Liver (tissue), 9 donors: ENCODE data around the gene SRSF8. TPM values are rescaled to one million over a fixed set of nuclear protein-coding genes. Genes with fewer than 3 reads are reported as not detected.

Source experiments
- DNase-seq: peaks from one replicate; pipeline ENCODE4 v3.0.0-alpha.2; 2017; ENCODE audit warnings: low spot score
- H3K27ac ChIP-seq, 2 donors: one replicate each; pipeline ENCODE4 v1.7.0; 2013; ENCODE audit warnings: inconsistent platforms in 2 of 2, low read length in 2 of 2, control low read depth in 1 of 2, low read depth in 1 of 2, mild to moderate bottlenecking in 1 of 2
- H3K27me3 ChIP-seq, 4 donors: one replicate each; pipeline versions ENCODE4 v1.6.1 to v1.7.0; 2013; ENCODE audit warnings: low read length in 3 of 4, inconsistent platforms in 1 of 4, mild to moderate bottlenecking in 1 of 4, moderate library complexity in 1 of 4; ENCODE audit not compliant: control insufficient read depth in 4 of 4, insufficient read depth in 4 of 4
- H3K36me3 ChIP-seq, 4 donors: one replicate each; pipeline versions ENCODE4 v1.6.1 to v1.7.0; 2013; ENCODE audit warnings: low read length in 3 of 4, mild to moderate bottlenecking in 3 of 4, low read depth in 1 of 4, moderate library complexity in 1 of 4; ENCODE audit not compliant: control insufficient read depth in 4 of 4, insufficient read depth in 3 of 4
- H3K4me1 ChIP-seq, 4 donors: one replicate each; pipeline versions ENCODE4 v1.6.1 to v1.7.0; 2013; ENCODE audit warnings: low read length in 3 of 4, mild to moderate bottlenecking in 3 of 4, moderate library complexity in 1 of 4; ENCODE audit not compliant: control insufficient read depth in 4 of 4, insufficient read depth in 4 of 4
- H3K4me3 ChIP-seq, 3 donors: one replicate each; pipeline versions ENCODE4 v1.6.1 to v1.7.0; 2013; ENCODE audit warnings: low read length in 3 of 3, control low read depth in 1 of 3, low read depth in 1 of 3, mild to moderate bottlenecking in 1 of 3
- H3K9ac ChIP-seq, 2 donors: one replicate each; pipeline ENCODE4 v1.7.0; 2013; ENCODE audit warnings: low read length in 2 of 2, mild to moderate bottlenecking in 2 of 2, moderate library complexity in 2 of 2, control low read depth in 1 of 2, low read depth in 1 of 2
- H3K9me3 ChIP-seq, 4 donors: one replicate each; pipeline versions ENCODE4 v1.6.1 to v1.7.0; 2013; ENCODE audit warnings: low read length in 3 of 4; ENCODE audit not compliant: control insufficient read depth in 4 of 4
- CTCF ChIP-seq: fragments of 150-350 bp; IDR thresholded peaks from 2 replicates; pipeline ENCODE4 v1.5.1; 2017; ENCODE audit warnings: improper control_type of control experiment, low read depth, low read length; ENCODE audit not compliant: missing input control
- EGR1 ChIP-seq, 2 donors: IDR thresholded peaks; 2 replicates each; pipeline ENCODE4 v1.6.1; 2016 to 2018; ENCODE audit warnings: antibody characterized with exemption in 2 of 2, low read depth in 2 of 2
- FOXA1 ChIP-seq: IDR thresholded peaks from 2 replicates; pipeline ENCODE4 v1.6.1; 2016; ENCODE audit warnings: antibody characterized with exemption
- FOXA2 ChIP-seq: IDR thresholded peaks from 2 replicates; pipeline ENCODE4 v1.6.1; 2016; ENCODE audit warnings: antibody characterized with exemption
- GABPA ChIP-seq, 2 donors: IDR thresholded peaks in 1 of 2; conservative IDR thresholded peaks in 1 of 2; 2 replicates each; pipeline ENCODE4 v1.6.1; 2016; ENCODE audit warnings: antibody characterized with exemption in 2 of 2, mild to moderate bottlenecking in 1 of 2, moderate library complexity in 1 of 2
- HNF4A ChIP-seq, 2 donors: conservative IDR thresholded peaks; 2 replicates each; pipeline ENCODE4 v1.6.1; 2016; ENCODE audit warnings: antibody characterized with exemption in 2 of 2, mild to moderate bottlenecking in 2 of 2
- HNF4G ChIP-seq: IDR thresholded peaks from 2 replicates; pipeline ENCODE4 v1.6.1; 2016; ENCODE audit warnings: antibody characterized with exemption
- JUND ChIP-seq, 2 donors: IDR thresholded peaks; 2 replicates each; pipeline ENCODE4 v1.6.1; 2016; ENCODE audit warnings: antibody characterized with exemption in 2 of 2
- MAX ChIP-seq: IDR thresholded peaks from 2 replicates; pipeline ENCODE4 v1.6.1; 2016; ENCODE audit warnings: antibody characterized with exemption
- NR2F2 ChIP-seq: IDR thresholded peaks from 2 replicates; pipeline ENCODE4 v1.6.1; 2016; ENCODE audit warnings: antibody characterized with exemption
- RAD21 ChIP-seq, 2 donors: IDR thresholded peaks; 2 replicates each; pipeline ENCODE4 v1.6.1; 2016; ENCODE audit warnings: antibody characterized with exemption in 2 of 2, mild to moderate bottlenecking in 2 of 2
- RXRA ChIP-seq, 2 donors: IDR thresholded peaks; 2 replicates each; pipeline ENCODE4 v1.6.1; 2017 to 2018; ENCODE audit warnings: antibody characterized with exemption in 2 of 2, mild to moderate bottlenecking in 1 of 2
- SP1 ChIP-seq: IDR thresholded peaks from 2 replicates; pipeline ENCODE4 v1.6.1; 2018; ENCODE audit warnings: antibody characterized with exemption, mild to moderate bottlenecking
- TAF1 ChIP-seq: conservative IDR thresholded peaks from 2 replicates; pipeline ENCODE4 v1.6.1; 2016; ENCODE audit warnings: antibody characterized with exemption, mild to moderate bottlenecking
- YY1 ChIP-seq: IDR thresholded peaks from 2 replicates; pipeline ENCODE4 v1.6.1; 2016; ENCODE audit warnings: antibody characterized with exemption, mild to moderate bottlenecking
- ZBTB33 ChIP-seq: IDR thresholded peaks from 2 replicates; pipeline ENCODE4 v1.6.1; 2016; ENCODE audit warnings: antibody characterized with exemption
- WGBS: extraction: QIAGEN DNeasy Blood & Tissue Kit; methylation state at CpG from one replicate; pipeline ENCODE4 v1.1.7; 2013; 5-methylcytosine and 5-hydroxymethylcytosine counted together
- polyA plus RNA-seq, 2 donors: library from polyadenylated mRNA; stranded (reverse) in 1 of 2; unstranded in 1 of 2; fragments of 200-250 nt in 1 of 2; fragments of >200 nt in 1 of 2; fragmentation: Nextera tagmentation in 1 of 2; extraction: Ambion mirVana in 1 of 2; gene quantifications; one replicate each; pipeline versions ENCODE4 v1.2.1 to v1.2.3, GENCODE V29; 2013 to 2015
- total RNA-seq, 2 donors: library from RNA; depleted of rRNA; stranded (reverse); fragments of >200 nt; gene quantifications; one replicate each; pipeline ENCODE4 v1.2.3, GENCODE V29; 2014
- TF ChIP-seq, protein P1 (sequence below): IDR thresholded peaks from 2 replicates; pipeline ENCODE4 v1.6.1; 2016; ENCODE audit warnings: antibody characterized with exemption, mild to moderate bottlenecking
- TF ChIP-seq, protein P2 (sequence below): IDR thresholded peaks from 2 replicates; pipeline ENCODE4 v1.6.1; 2016; ENCODE audit warnings: antibody characterized with exemption
- donor health status: healthy.
- donor health status: healthy.
- donor health status: healthy.
- donor health status: healthy.
- donor health status: healthy.

Gene SRSF8
- total and polyA plus RNA-seq, 4 donors, result 15.4 to 31.8 (median 17.8) TPM

GRCh38 chr11:95078526-95078925 is 11.8 kb downstream of the SRSF8 start:
- no peak overlapping the region for H3K4me3 ChIP-seq
- no peaks in the 10 kb centered on the region for H3K9me3 ChIP-seq
- WGBS, result 82% methylated on average over 1 of the region's 1 CpG
- TF ChIP-seq TAF1, result no peak
- TF ChIP-seq RXRA (IDR thresholded peaks at IDR 0.05), result no peak
- TF ChIP-seq NR2F2, result no peak
- TF ChIP-seq JUND (IDR thresholded peaks at IDR 0.05), result no peak
- TF ChIP-seq GABPA (IDR thresholded peaks at IDR 0.05 in 1 of 2, conservative IDR thresholded peaks at IDR 0.05 in 1 of 2), result no peak
- no peak for TF ChIP-seq MAX
- TF ChIP-seq FOXA1, result no peak
- no peak for TF ChIP-seq RAD21 (IDR thresholded peaks at IDR 0.05)
- no peak for TF ChIP-seq HNF4A (conservative IDR thresholded peaks at IDR 0.05)
- TF ChIP-seq, protein P1, sequence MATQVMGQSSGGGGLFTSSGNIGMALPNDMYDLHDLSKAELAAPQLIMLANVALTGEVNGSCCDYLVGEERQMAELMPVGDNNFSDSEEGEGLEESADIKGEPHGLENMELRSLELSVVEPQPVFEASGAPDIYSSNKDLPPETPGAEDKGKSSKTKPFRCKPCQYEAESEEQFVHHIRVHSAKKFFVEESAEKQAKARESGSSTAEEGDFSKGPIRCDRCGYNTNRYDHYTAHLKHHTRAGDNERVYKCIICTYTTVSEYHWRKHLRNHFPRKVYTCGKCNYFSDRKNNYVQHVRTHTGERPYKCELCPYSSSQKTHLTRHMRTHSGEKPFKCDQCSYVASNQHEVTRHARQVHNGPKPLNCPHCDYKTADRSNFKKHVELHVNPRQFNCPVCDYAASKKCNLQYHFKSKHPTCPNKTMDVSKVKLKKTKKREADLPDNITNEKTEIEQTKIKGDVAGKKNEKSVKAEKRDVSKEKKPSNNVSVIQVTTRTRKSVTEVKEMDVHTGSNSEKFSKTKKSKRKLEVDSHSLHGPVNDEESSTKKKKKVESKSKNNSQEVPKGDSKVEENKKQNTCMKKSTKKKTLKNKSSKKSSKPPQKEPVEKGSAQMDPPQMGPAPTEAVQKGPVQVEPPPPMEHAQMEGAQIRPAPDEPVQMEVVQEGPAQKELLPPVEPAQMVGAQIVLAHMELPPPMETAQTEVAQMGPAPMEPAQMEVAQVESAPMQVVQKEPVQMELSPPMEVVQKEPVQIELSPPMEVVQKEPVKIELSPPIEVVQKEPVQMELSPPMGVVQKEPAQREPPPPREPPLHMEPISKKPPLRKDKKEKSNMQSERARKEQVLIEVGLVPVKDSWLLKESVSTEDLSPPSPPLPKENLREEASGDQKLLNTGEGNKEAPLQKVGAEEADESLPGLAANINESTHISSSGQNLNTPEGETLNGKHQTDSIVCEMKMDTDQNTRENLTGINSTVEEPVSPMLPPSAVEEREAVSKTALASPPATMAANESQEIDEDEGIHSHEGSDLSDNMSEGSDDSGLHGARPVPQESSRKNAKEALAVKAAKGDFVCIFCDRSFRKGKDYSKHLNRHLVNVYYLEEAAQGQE, result no peak
- TF ChIP-seq EGR1 (IDR thresholded peaks at IDR 0.05; ENCODE audit: low read depth in 2 of 2), result no peak
- no peak for TF ChIP-seq ZBTB33
- TF ChIP-seq SP1, result no peak
- no peak for TF ChIP-seq CTCF
- TF ChIP-seq, protein P2, sequence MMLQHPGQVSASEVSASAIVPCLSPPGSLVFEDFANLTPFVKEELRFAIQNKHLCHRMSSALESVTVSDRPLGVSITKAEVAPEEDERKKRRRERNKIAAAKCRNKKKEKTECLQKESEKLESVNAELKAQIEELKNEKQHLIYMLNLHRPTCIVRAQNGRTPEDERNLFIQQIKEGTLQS, result no peak
- no peak for TF ChIP-seq YY1
- no peak for DNase-seq
- H3K4me1 ChIP-seq, result no peaks in the 10 kb centered on the region
- no peaks in the 10 kb centered on the region for H3K27me3 ChIP-seq
- no peak overlapping the region for H3K9ac ChIP-seq
- no peaks in the 10 kb centered on the region for H3K36me3 ChIP-seq
- H3K27ac ChIP-seq, result no peak overlapping the region

- Histone ChIP-seq H3K36me3 (no peaks in the 10 kb centered on the region), H3K4me3 (no peak overlapping the region), H3K27ac (no peak overlapping the region), H3K27me3 (no peaks in the 10 kb centered on the region), H3K9ac (no peak overlapping the region), H3K9me3 (no peaks in the 10 kb centered on the region), H3K4me1 (no peaks in the 10 kb centered on the region)
- WGBS, result 69% methylated on average over 5 of the region's 5 CpGs
- no peak for DNase-seq
- TF ChIP-seq HNF4A (conservative IDR thresholded peaks at IDR 0.05) (no peak), FOXA2 (no peak), EGR1 (IDR thresholded peaks at IDR 0.05; ENCODE audit: low read depth in 2 of 2) (no peak), ZBTB33 (no peak), FOXA1 (no peak), RAD21 (IDR thresholded peaks at IDR 0.05) (no peak), HNF4G (no peak), TAF1 (no peak), JUND (IDR thresholded peaks at IDR 0.05) (no peak), YY1 (no peak), RXRA (IDR thresholded peaks at IDR 0.05) (no peak), GABPA (IDR thresholded peaks at IDR 0.05 in 1 of 2, conservative IDR thresholded peaks at IDR 0.05 in 1 of 2) (no peak)
- TF ChIP-seq, protein P1, result no peak
- TF ChIP-seq, protein P2, result no peak
Measured at GRCh38 chr11:95081010-95081409, 14.3 kb downstream of the SRSF8 start.
